Measurements from ENCODE around the gene MYORG. TPM values are rescaled to one million over a fixed set of nuclear protein-coding genes. Genes with fewer than 3 reads are reported as not detected.

The MYORG gene
- total RNA-seq, 1 donor from 2014 or later: 5.5 TPM

DNA sequence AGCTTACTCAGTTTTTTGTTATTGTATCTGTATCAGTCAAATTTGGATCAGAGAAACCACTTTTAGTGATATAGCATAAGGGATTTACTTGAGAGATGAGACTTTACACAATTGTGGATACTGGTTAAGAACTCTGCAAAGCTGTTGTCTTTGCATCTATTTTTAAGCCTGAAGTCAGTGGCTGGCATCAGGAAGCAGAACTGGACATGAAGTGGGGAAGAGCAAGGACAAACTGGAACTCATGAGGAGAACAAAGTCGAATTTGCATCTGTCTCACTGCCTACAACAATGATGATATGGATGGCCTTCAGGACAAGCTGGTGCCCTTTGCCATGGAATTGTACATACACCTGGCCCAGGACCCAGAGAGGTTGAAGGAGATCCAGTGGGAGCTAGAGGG lies 15.8 kb upstream of the MYORG start:
- H3K4me3 Mint-ChIP-seq: no peak overlapping the region
- H3K27me3 Mint-ChIP-seq (ENCODE audit: low read depth): peaks cover 40% of the 10 kb centered on the region
- no peak overlapping the region for H3K27ac Mint-ChIP-seq
- TF ChIP-seq, protein P1, sequence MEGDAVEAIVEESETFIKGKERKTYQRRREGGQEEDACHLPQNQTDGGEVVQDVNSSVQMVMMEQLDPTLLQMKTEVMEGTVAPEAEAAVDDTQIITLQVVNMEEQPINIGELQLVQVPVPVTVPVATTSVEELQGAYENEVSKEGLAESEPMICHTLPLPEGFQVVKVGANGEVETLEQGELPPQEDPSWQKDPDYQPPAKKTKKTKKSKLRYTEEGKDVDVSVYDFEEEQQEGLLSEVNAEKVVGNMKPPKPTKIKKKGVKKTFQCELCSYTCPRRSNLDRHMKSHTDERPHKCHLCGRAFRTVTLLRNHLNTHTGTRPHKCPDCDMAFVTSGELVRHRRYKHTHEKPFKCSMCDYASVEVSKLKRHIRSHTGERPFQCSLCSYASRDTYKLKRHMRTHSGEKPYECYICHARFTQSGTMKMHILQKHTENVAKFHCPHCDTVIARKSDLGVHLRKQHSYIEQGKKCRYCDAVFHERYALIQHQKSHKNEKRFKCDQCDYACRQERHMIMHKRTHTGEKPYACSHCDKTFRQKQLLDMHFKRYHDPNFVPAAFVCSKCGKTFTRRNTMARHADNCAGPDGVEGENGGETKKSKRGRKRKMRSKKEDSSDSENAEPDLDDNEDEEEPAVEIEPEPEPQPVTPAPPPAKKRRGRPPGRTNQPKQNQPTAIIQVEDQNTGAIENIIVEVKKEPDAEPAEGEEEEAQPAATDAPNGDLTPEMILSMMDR (IDR thresholded peaks at IDR 0.05; ENCODE audit: unreplicated experiment): no peak
- no peaks in the 10 kb centered on the region for H3K9me3 Mint-ChIP-seq
- H3K36me3 Mint-ChIP-seq: no peaks in the 10 kb centered on the region
- DNase-seq (ENCODE audit: low spot score in 2 of 2, unreplicated experiment in 2 of 2): no peak
- H3K4me1 Mint-ChIP-seq: no peaks in the 10 kb centered on the region

DNA sequence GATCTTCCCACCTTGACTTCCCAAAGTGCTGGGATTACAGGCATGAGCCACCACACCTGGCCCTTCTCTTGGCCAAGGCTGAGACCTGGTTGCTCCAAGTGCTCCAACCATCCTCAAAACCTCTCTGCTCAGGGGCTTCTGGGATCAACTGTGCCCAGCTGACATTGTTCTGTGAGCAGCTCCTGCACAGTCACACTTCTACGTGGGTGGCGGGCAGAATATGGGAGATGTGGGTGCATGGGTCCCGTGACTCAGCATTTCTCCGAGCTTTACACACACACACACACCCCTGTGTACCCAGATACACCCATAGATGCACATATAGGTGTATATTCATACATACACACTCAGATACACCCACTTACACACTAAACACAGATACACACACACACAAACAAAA lies 10.5 kb upstream of the MYORG start:
- H3K9me3 Mint-ChIP-seq: no peaks in the 10 kb centered on the region
- TF ChIP-seq, protein P1 (IDR thresholded peaks at IDR 0.05; ENCODE audit: unreplicated experiment): no peak

DNA sequence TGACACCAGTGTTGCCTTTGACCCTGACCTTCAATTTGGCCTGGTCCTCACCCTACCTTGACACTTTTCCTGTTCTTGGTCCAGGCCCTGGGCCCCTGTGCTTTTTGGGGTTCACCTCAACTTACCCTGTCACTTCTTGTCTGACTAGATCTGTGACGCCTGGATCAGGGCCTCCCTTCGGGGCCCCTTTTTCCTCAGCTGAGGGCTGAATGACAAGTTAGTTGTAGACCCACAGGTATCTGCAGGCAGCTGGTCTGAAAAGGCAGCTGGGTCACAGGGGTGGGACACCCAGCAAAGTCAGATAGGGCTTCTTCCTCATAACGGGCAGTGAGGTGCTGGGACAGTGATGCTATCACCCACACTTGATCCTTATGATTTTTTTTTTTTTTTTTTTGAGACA lies 10.0 kb upstream of the MYORG start:
- H3K4me1 Mint-ChIP-seq: no peaks in the 10 kb centered on the region
- no peak overlapping the region for H3K27ac Mint-ChIP-seq
- no peaks in the 10 kb centered on the region for H3K9me3 Mint-ChIP-seq
- peaks cover 62% of the 10 kb centered on the region for H3K27me3 Mint-ChIP-seq (ENCODE audit: low read depth)
- H3K36me3 Mint-ChIP-seq: no peaks in the 10 kb centered on the region
- TF ChIP-seq, protein P1 (IDR thresholded peaks at IDR 0.05; ENCODE audit: unreplicated experiment): no peak
- peak in 1 of 2 experiments; percentile 31 for DNase-seq (ENCODE audit: low spot score in 2 of 2, unreplicated experiment in 2 of 2)
- H3K4me3 Mint-ChIP-seq: no peak overlapping the region

More for the DNA sequence above, 10.5 kb upstream of the MYORG start:
- H3K27ac Mint-ChIP-seq: no peak overlapping the region
- H3K36me3 Mint-ChIP-seq: no peaks in the 10 kb centered on the region
- no peaks in the 10 kb centered on the region for H3K4me1 Mint-ChIP-seq
- H3K27me3 Mint-ChIP-seq (ENCODE audit: low read depth): peaks cover 61% of the 10 kb centered on the region
- no peak overlapping the region for H3K4me3 Mint-ChIP-seq
- DNase-seq (ENCODE audit: low spot score in 2 of 2, unreplicated experiment in 2 of 2): peak in 1 of 2 experiments; percentile 14

DNA sequence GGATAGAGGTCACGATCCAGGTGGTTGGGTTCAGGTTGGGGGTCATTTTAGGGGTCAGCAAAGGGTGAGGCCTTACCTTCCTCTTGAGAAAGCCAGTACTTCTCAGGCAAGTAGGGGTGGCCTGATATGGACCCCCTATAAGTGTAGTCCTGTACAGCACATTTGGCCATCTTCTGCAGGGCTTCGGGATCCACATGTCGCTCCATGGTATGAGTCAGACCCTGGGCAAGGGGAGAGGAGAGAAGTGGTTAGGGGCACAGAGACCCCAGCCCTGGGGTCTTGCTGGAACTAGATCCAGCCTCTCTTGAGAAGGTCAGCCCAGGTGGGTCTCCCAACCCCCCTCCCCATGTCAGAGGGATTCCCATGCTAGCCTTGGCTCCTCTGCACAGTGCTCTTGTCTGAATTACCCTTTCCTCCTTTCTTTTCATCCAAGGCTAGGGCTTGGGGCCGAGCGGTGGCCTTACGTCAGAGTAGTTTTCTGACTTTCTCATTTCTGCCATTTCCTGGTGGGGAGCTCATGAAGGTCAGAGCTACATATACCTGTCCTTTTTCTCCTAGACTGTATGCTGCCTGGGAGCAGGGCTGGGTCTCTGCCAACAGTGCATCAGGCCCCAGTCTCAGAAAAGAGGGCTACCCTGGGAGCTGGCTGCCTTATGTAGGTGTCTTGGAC lies 9.0 kb upstream of the MYORG start:
- Mint-ChIP-seq H3K27me3 (ENCODE audit: low read depth) (peaks cover 62% of the 10 kb centered on the region), H3K9me3 (no peaks in the 10 kb centered on the region), H3K27ac (no peak overlapping the region), H3K4me1 (peaks cover 6% of the 10 kb centered on the region), H3K4me3 (no peak overlapping the region), H3K36me3 (no peaks in the 10 kb centered on the region)
- TF ChIP-seq, protein P1 (IDR thresholded peaks at IDR 0.05; ENCODE audit: unreplicated experiment): no peak
- DNase-seq (ENCODE audit: low spot score in 2 of 2, unreplicated experiment in 2 of 2): peak in 1 of 2 experiments; percentile 26

DNA sequence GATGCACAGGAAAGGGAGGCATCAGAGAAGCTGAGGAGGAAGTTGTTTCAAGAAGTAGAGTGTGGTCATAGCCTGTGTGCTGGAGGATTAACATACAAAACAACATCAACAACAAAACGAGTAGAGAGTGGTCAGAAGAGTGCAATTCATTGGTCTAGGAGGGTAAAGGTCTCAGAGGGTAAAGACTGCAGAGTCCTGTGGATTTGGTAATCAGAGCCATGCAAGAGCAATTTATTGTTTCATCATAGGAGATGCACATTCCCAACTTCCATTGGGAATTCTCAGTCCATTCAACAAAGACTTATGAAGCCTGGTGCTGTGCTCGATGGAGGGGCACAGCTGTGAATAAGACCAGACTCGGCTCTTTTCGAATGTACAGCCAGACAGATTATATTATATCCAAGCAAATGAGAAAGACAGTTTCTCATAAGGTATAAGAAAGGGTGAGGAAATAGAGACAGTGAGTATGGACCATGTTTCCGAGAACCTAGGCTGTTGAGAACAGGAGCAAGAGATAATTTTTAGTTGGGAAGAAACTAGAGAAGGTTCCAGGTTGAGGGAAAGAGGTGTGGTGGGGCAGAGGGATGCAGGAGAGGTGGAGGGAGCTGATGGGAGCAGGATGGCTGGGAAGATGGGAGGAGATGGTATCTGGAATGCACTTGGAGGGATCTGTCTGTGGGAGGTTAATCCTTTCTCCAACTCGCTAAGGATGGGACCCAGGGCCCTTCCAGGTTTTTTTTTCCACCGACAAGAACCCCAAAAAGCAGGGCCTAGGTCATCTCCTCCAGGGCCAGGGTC lies 7.9 kb upstream of the MYORG start:
- Mint-ChIP-seq H3K36me3 (no peaks in the 10 kb centered on the region), H3K27me3 (ENCODE audit: low read depth) (peaks cover 69% of the 10 kb centered on the region), H3K27ac (no peak overlapping the region), H3K4me3 (no peak overlapping the region), H3K9me3 (no peaks in the 10 kb centered on the region), H3K4me1 (peaks cover 14% of the 10 kb centered on the region)
- DNase-seq (ENCODE audit: low spot score in 2 of 2, unreplicated experiment in 2 of 2): no peak
- TF ChIP-seq, protein P1 (IDR thresholded peaks at IDR 0.05; ENCODE audit: unreplicated experiment): no peak
